GM18870 (cell line): ENCODE measurements around the gene TIPIN.
"Not testable (repeated sequence)": the region's sequence is repeated elsewhere in the genome, so short reads cannot be mapped to it uniquely, and the experiment has no call there.

ENCODE experiments used
- ATAC-seq: cut with Tn5 transposase; IDR thresholded peaks from one replicate; pipeline ENCODE4 v1.9.1; 2021; ENCODE audit warnings: moderate library complexity; ENCODE audit not compliant: unreplicated experiment

Gene TIPIN

GRCh38 chr15:66304425-66304824 is 52.1 kb downstream of the TIPIN start:
- not testable (repeated sequence) for ATAC-seq

- ATAC-seq: no peak
These were observed 53.8 kb downstream of the TIPIN start for GRCh38 chr15:66302489-66303278.

- no peak for ATAC-seq
These were observed 57.7 kb downstream of the TIPIN start for GRCh38 chr15:66298803-66299251.

GRCh38 chr15:66296186-66296585 is 60.3 kb downstream of the TIPIN start:
- ATAC-seq: no peak

GRCh38 chr15:66294932-66295235 is 61.6 kb downstream of the TIPIN start:
- no peak for ATAC-seq

GRCh38 chr15:66294157-66294931 is 62.1 kb downstream of the TIPIN start:
- ATAC-seq: no peak

- ATAC-seq: no peak
These were observed 62.9 kb downstream of the TIPIN start, which contains the start of gene DIS3L for GRCh38 chr15:66293419-66294156. Gene DIS3L (plus strand): TSS chr15:66293568. CDS start chr15:66293597, 29 bp downstream.

- ATAC-seq: no peak
These were observed 63.7 kb downstream of the TIPIN start for GRCh38 chr15:66292571-66293418.

GRCh38 chr15:66291816-66292570 is 64.5 kb downstream of the TIPIN start:
- ATAC-seq: no peak

GRCh38 chr15:66290518-66290917 is 66.0 kb downstream of the TIPIN start:
- no peak for ATAC-seq

GRCh38 chr15:66290007-66290406 is 66.5 kb downstream of the TIPIN start:
- no peak for ATAC-seq

GRCh38 chr15:66288551-66289185 is 67.8 kb downstream of the TIPIN start:
- no peak for ATAC-seq

- no peak for ATAC-seq
These were observed 68.4 kb downstream of the TIPIN start for GRCh38 chr15:66288093-66288492.

GRCh38 chr15:66287461-66288057 is 68.9 kb downstream of the TIPIN start:
- no peak for ATAC-seq
